Left lung (tissue), 10 donors: ENCODE measurements around the gene DBN1. TPM values are rescaled to one million over a fixed set of nuclear protein-coding genes. Genes with fewer than 3 reads are reported as not detected.

Experiments
- ATAC-seq: fragments of 200-7000 bp; cut with Tn5 transposase; one replicate; pipeline ENCODE4 v1.9.1; 2020; ENCODE audit warnings: moderate library complexity
- DNase-seq, 4 donors: peaks; one replicate each; pipeline ENCODE4 v3.0.0-alpha.2; 2013 to 2020
- H3K27ac ChIP-seq, 2 donors: fragments of 200-600 bp; sonication (generic) in 1 of 2; one replicate each; pipeline versions ENCODE4 v1.5.0 to v1.8.0; 2020 to 2021
- H3K27me3 ChIP-seq, 2 donors: fragments of 200-600 bp; sonication (generic) in 1 of 2; one replicate each; pipeline versions ENCODE4 v1.5.0 to v1.8.0; 2020 to 2021
- H3K36me3 ChIP-seq, 2 donors: fragments of 200-600 bp; sonication (generic) in 1 of 2; one replicate each; pipeline versions ENCODE4 v1.5.0 to v1.8.0; 2020 to 2021
- H3K4me1 ChIP-seq, 2 donors: fragments of 200-600 bp; one replicate each; pipeline ENCODE4 v1.8.0; 2021
- H3K4me3 ChIP-seq, 2 donors: fragments of 200-600 bp; sonication (generic) in 1 of 2; one replicate each; pipeline versions ENCODE4 v1.5.0 to v1.8.0; 2020 to 2021; ENCODE audit warnings: mild to moderate bottlenecking in 1 of 2
- H3K9me3 ChIP-seq, 2 donors: fragments of 200-600 bp; sonication (generic) in 1 of 2; one replicate each; pipeline versions ENCODE4 v1.5.0 to v1.8.0; 2020 to 2021
- intact Hi-C, 2 donors: fragments of 100-400 bp; cut with DNase I; formaldehyde crosslinking; loops; one replicate each; pipeline versions ENCODE4 v1.11.2 to v1.14.2; 2022
- polyA plus RNA-seq, 6 donors: library from polyadenylated mRNA; unstranded; fragments of 120-200 nt; gene quantifications; one replicate each; pipeline ENCODE4 v1.2.1, GENCODE V29; 2013; ENCODE audit not compliant: insufficient read length in 6 of 6
- total RNA-seq, 2 donors: library from RNA; stranded (reverse); fragmentation: NEBNext Ultra II Directional; extraction: Animal tissue kit (Norgen Biotek cat#: 25700); gene quantifications; one replicate each; pipeline ENCODE4 v1.2.1, GENCODE V29; 2021
- TF ChIP-seq, protein P1 (sequence below), 2 donors: fragments of 200-600 bp; sonication (generic) in 1 of 2; IDR thresholded peaks; one replicate each; pipeline versions ENCODE4 v1.5.0 to v1.8.0; 2021; ENCODE audit warnings: antibody characterized with exemption in 2 of 2
- donor health status: DM: no; HTN: yes; CAD: no.
- donor health status: DM: no; HTN: no; CAD: no.

DBN1 gene
- total and polyA plus RNA-seq, 8 donors: 43.2 to 207 (median 148) TPM

DNA sequence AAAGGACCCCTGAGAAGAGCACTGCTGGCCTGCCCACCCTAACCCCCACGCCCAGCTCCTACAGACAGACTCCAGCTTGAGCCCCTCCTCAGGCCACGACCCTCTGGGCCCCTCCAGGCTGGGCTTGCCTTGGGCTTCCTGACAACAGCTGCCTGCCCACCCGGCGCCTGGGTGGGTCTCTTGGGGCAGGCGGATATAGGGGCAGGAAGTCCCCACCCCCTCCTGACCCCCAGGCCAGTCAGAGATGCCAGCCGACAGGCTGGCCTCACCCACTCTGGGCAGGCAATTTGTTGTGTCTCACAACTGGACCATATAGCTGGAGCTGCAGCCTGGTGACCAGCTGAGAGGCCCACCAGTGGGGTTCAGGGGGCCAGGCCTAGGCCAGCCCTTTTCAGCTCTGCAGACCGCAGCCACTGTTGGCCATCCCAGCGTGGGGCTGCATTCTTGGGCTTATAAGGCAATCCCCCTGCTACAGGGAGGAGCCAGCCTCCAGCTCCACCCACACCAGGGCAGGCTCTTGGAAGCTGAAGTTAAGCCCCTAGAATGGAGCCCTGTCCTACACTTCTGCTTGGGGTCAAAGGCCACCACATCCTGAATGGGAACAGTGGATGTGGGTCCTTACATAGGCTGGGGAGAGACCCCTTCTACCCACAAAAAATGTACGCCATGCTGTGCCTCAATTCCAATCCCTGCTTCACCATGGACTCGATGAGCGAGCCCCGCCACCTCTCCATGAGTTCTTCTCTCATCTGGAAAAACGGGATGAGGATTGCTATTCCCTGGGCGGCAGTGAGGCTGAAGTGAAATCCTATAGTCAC is 22.0 kb upstream of the DBN1 start:
- peak overlapping the region; percentile 91 to 92 for H3K27ac ChIP-seq
- H3K36me3 ChIP-seq: peaks cover 0 to 28% of the 10 kb centered on the region in 2 donors
- TF ChIP-seq, protein P1, sequence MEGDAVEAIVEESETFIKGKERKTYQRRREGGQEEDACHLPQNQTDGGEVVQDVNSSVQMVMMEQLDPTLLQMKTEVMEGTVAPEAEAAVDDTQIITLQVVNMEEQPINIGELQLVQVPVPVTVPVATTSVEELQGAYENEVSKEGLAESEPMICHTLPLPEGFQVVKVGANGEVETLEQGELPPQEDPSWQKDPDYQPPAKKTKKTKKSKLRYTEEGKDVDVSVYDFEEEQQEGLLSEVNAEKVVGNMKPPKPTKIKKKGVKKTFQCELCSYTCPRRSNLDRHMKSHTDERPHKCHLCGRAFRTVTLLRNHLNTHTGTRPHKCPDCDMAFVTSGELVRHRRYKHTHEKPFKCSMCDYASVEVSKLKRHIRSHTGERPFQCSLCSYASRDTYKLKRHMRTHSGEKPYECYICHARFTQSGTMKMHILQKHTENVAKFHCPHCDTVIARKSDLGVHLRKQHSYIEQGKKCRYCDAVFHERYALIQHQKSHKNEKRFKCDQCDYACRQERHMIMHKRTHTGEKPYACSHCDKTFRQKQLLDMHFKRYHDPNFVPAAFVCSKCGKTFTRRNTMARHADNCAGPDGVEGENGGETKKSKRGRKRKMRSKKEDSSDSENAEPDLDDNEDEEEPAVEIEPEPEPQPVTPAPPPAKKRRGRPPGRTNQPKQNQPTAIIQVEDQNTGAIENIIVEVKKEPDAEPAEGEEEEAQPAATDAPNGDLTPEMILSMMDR (IDR thresholded peaks at IDR 0.05): no peak
- H3K4me3 ChIP-seq: peak overlapping the region in 1 of 2 donors; percentile 73
- peaks cover 36 to 77% of the 10 kb centered on the region in 2 donors for H3K4me1 ChIP-seq
- no peaks in the 10 kb centered on the region for H3K9me3 ChIP-seq
- H3K27me3 ChIP-seq: peaks cover 0 to 10% of the 10 kb centered on the region in 2 donors
- DNase-seq (peak in 3 of 4 donors; percentile 66 to 85 (median 77)), ATAC-seq (peak; percentile 4)
- intact Hi-C loops: no loop called here

DNA sequence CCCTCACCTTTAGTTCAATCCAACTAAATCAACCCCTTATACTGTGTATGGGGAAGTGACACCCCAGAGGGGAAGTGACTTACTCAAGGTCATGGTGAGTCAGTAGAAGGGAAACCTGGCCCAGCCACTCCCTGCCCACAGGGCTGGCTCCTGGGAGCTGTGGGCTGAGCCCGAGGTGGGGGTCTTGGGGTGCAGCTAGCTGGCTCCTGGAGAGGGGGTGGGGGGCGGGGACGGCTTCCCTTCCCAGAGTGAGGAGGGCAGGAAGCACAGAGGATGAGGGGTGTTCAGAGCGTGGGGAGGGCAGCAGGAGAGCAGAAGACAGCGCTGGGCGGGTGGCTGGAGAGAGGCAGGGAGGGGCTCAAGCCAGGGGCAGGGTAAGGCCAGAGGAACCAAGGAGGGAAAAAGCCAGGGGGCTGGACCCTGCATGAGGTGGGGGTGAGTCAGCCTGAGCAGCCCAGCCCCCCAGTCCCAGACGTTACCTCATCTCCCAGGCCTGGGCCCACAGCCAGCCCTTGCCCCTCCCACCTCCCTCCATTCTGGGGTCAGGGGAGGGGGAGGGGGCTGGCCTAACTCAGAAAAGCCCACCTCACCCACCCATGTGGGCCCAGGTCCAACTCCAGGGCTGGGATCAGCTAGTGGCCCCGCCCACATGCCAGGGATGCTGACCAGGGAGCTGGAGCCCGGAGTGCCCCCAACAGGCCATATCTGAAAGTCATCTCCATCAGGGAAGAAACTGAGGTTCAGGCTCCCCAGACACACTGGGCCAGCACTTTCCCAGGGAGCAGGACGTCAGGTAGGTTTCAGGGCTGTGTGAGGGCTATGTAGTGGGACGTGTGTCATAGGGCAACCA is 21.1 kb upstream of the DBN1 start:
- peak overlapping the region; percentile 91 to 92 for H3K27ac ChIP-seq
- peaks cover 0 to 37% of the 10 kb centered on the region in 2 donors for H3K36me3 ChIP-seq
- intact Hi-C loops: no loop called here
- ATAC-seq: peak; percentile 15
- TF ChIP-seq, protein P1 (IDR thresholded peaks at IDR 0.05): no peak
- DNase-seq: peak in 3 of 4 donors; percentile 79 to 88 (median 86)
- peaks cover 0 to 10% of the 10 kb centered on the region in 2 donors for H3K27me3 ChIP-seq
- no peaks in the 10 kb centered on the region for H3K9me3 ChIP-seq
- H3K4me3 ChIP-seq: peak overlapping the region in 1 of 2 donors; percentile 73
- peaks cover 36 to 76% of the 10 kb centered on the region in 2 donors for H3K4me1 ChIP-seq

DNA sequence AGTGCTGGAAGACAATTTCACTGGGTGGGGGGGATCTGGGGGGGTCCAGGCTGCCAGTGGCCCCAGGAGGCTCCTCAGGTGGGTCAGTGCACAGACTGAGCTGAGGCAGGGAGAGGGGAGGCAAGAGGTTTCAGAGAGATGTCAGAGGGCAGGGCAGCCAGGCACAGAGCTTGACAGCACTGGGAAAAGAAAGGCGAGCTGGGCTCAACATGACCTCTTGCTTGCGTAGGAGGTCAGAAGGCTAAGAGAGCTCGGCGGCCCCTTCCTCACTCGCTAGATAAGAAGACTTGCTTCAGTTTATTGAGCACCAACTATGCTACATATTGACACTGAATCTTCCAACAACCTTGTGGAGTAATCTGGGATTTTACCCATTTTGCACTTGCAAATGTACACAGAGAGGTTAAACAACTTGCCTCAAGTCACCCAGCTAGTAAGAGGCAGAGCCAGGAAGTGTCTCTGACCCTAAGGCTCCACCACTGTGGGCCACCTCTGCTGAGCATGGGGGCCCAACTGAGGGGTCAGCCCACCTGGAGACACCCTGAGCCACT is 20.4 kb upstream of the DBN1 start:
- intact Hi-C loops: no loop called here

DNA sequence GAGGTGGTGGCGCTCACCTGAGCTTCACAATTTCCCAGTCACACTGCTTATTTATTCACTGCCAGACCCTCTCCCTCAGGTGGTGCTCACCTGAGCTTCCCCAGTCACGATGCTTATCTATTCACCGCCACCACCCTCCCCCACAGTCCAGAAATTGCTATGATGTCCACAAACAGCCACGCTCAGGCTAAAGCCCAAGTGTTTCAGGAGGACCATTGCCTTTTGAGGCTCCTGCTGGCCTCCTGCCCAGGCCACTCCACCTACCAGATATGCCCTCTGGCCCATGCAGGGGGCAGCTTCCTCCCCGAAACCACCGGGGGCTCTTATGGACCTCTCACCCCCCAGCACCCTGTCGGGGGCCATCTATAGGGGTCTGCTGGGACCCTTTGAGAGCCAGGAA is 19.4 kb upstream of the DBN1 start:
- Histone ChIP-seq H3K27ac (peak overlapping the region in 1 of 2 donors; percentile 92), H3K9me3 (no peaks in the 10 kb centered on the region), H3K4me1 (peaks cover 32 to 63% of the 10 kb centered on the region in 2 donors), H3K27me3 (no peaks in the 10 kb centered on the region), H3K36me3 (peaks cover 0 to 54% of the 10 kb centered on the region in 2 donors), H3K4me3 (no peak overlapping the region)
- TF ChIP-seq, protein P1 (IDR thresholded peaks at IDR 0.05): no peak
- DNase-seq (no peak), ATAC-seq (no peak)
- intact Hi-C loops: no loop called here

More for the DNA sequence above, 20.4 kb upstream of the DBN1 start:
- ATAC-seq: no peak
- no peak for DNase-seq
- TF ChIP-seq, protein P1 (IDR thresholded peaks at IDR 0.05): no peak
- H3K27me3 ChIP-seq: peaks cover 0 to 9% of the 10 kb centered on the region in 2 donors
- peaks cover 36 to 73% of the 10 kb centered on the region in 2 donors for H3K4me1 ChIP-seq
- no peaks in the 10 kb centered on the region for H3K9me3 ChIP-seq
- peak overlapping the region; percentile 91 to 92 for H3K27ac ChIP-seq
- H3K4me3 ChIP-seq: peak overlapping the region in 1 of 2 donors; percentile 73
- H3K36me3 ChIP-seq: peaks cover 0 to 44% of the 10 kb centered on the region in 2 donors
